HCT116 (cell line): ENCODE measurements around the gene ANGEL1. TPM values are rescaled to one million over a fixed set of nuclear protein-coding genes. Genes with fewer than 3 reads are reported as not detected.

Source experiments
- ATAC-seq: fragments of 200-7000 bp; cut with Tn5 transposase; 2 replicates; pipeline ENCODE4 v1.9.1; 2020; ENCODE audit warnings: mild to moderate bottlenecking, moderate library complexity
- BruUV-seq: library from RNA; stranded (reverse); fragments of 400-500 nt; replicated peaks from 2 replicates; lab custom pipeline; 2021; lab: Mats Ljungman, UMichigan
- CTCF ChIA-PET: fragments of 300-600 bp; sonication (Branson Sonifier 250); formaldehyde crosslinking; loops from one replicate; lab custom pipeline; 2021; ENCODE audit warnings: antibody characterized with exemption; lab: Charles Lee
- POLR2A ChIA-PET: fragments of 300-600, 350-600 bp; sonication (Branson Sonifier 250); formaldehyde crosslinking; loops from one replicate; lab custom pipeline; 2021; ENCODE audit warnings: antibody characterized with exemption; lab: Charles Lee
- RAD21 ChIA-PET, 2 experiments: fragments of 300-600 bp; sonication (Branson Sonifier 250); formaldehyde crosslinking; loops; one replicate each; lab custom pipeline; 2023; ENCODE audit warnings: low total read pairs in 2 of 2; ENCODE audit not compliant: uncharacterized antibody in 2 of 2, unreplicated experiment in 2 of 2, low non-redundant PET in 1 of 2; lab: Charles Lee
- DNase-seq: peaks from one replicate; pipeline ENCODE4 v3.0.0-alpha.2; 2010; ENCODE audit warnings: low read depth, low spot score
- H2AFZ ChIP-seq: fragments of 200-600 bp; shearing (Covaris generic), sonication (generic); 2 replicates; pipeline ENCODE4 v1.6.1; 2017; ENCODE audit warnings: low read depth, mixed run types, mixed read lengths, antibody characterized with exemption, low read length; ENCODE audit not compliant: poor library complexity, severe bottlenecking
- H3K27ac ChIP-seq: 2 replicates; pipeline ENCODE4 v1.5.1; 2012; ENCODE audit warnings: low read depth, low read length
- H3K27me3 ChIP-seq: fragments of 200-600 bp; sonication (generic); 2 replicates; pipeline ENCODE4 v1.6.1; 2016; ENCODE audit warnings: mixed run types, low read length, mixed read lengths; ENCODE audit not compliant: insufficient read depth
- H3K36me3 ChIP-seq, 2 experiments: fragments of 200-500 bp in 1 of 2; fragments of 200-600 bp in 1 of 2; sonication (Bioruptor generic) in 1 of 2; sonication (generic) in 1 of 2; 2 replicates each; pipeline versions ENCODE4 v1.5.1 to v1.6.1; 2014 to 2016; ENCODE audit warnings: low read length in 2 of 2, inconsistent platforms in 1 of 2, mixed read lengths in 1 of 2, mixed run types in 1 of 2; ENCODE audit not compliant: insufficient read depth in 2 of 2, control insufficient read depth in 1 of 2
- H3K4me1 ChIP-seq, 2 experiments: fragments of 200-600 bp in 1 of 2; sonication (generic) in 1 of 2; 2 replicates each; pipeline versions ENCODE4 v1.5.1 to v1.6.1; 2012 to 2017; ENCODE audit warnings: low read length in 2 of 2, inconsistent platforms in 1 of 2, mild to moderate bottlenecking in 1 of 2, mixed read lengths in 1 of 2, mixed run types in 1 of 2, moderate library complexity in 1 of 2; ENCODE audit not compliant: insufficient read depth in 2 of 2, control insufficient read depth in 1 of 2
- H3K4me2 ChIP-seq: fragments of 200-600 bp; sonication (generic); 2 replicates; pipeline ENCODE4 v1.6.1; 2017; ENCODE audit warnings: mixed run types, low read length, mixed read lengths
- H3K4me3 ChIP-seq, 2 experiments: fragments of 200-600 bp in 1 of 2; sonication (generic) in 1 of 2; replicated peaks in 1 of 2; 2 replicates each; pipeline ENCODE4 v1.5.1; 2011 to 2016; ENCODE audit warnings: low read length in 2 of 2, control low read depth in 1 of 2, low read depth in 1 of 2, mild to moderate bottlenecking in 1 of 2, mixed read lengths in 1 of 2, mixed run types in 1 of 2
- H3K79me2 ChIP-seq: fragments of 200-600 bp; sonication (generic); 2 replicates; pipeline ENCODE4 v1.6.1; 2017; ENCODE audit warnings: mild to moderate bottlenecking, mixed run types, low read length, moderate library complexity, mixed read lengths; ENCODE audit not compliant: insufficient read depth
- H3K9ac ChIP-seq: fragments of 200-600 bp; sonication (generic); 2 replicates; pipeline ENCODE4 v1.6.1; 2016; ENCODE audit warnings: low read length, mixed read lengths
- H3K9me2 ChIP-seq: fragments of 200-600 bp; sonication (generic), shearing (Covaris generic); 2 replicates; pipeline ENCODE4 v1.6.1; 2017; ENCODE audit warnings: mixed run types, mild to moderate bottlenecking, moderate library complexity; ENCODE audit not compliant: insufficient read depth
- H3K9me3 ChIP-seq, 2 experiments: fragments of 200-500 bp in 1 of 2; fragments of 200-600 bp in 1 of 2; sonication (Bioruptor generic) in 1 of 2; sonication (generic) in 1 of 2; 2 replicates each; pipeline ENCODE4 v1.6.1; 2014 to 2017; ENCODE audit warnings: low read length in 2 of 2, mixed read lengths in 2 of 2, inconsistent platforms in 1 of 2, low read depth in 1 of 2, mild to moderate bottlenecking in 1 of 2, mixed run types in 1 of 2, moderate library complexity in 1 of 2; ENCODE audit not compliant: control insufficient read depth in 1 of 2, insufficient read depth in 1 of 2
- H4K20me1 ChIP-seq: fragments of 200-600 bp; sonication (generic), shearing (Covaris generic); 2 replicates; pipeline ENCODE4 v1.6.1; 2017; ENCODE audit warnings: mixed run types, mild to moderate bottlenecking, moderate library complexity; ENCODE audit not compliant: insufficient read depth
- CEBPB ChIP-seq: IDR thresholded peaks from 2 replicates; pipeline ENCODE4 v1.6.1; 2012; ENCODE audit warnings: low read depth
- CTCF ChIP-seq, 3 experiments: fragments of 200-600 bp in 1 of 3; sonication (generic) in 1 of 3; IDR thresholded peaks in 2 of 3; conservative IDR thresholded peaks in 1 of 3; 2 replicates each; pipeline ENCODE4 v1.5.1; 2012 to 2017; ENCODE audit warnings: low read depth in 2 of 3, low read length in 2 of 3, antibody characterized with exemption in 1 of 3, borderline replicate concordance in 1 of 3, control low read depth in 1 of 3, mild to moderate bottlenecking in 1 of 3, mixed read lengths in 1 of 3, mixed run types in 1 of 3, moderate library complexity in 1 of 3; ENCODE audit not compliant: insufficient read depth in 1 of 3
- ELF1 ChIP-seq: IDR thresholded peaks from 2 replicates; pipeline ENCODE4 v1.6.1; 2012; ENCODE audit warnings: low read depth, borderline replicate concordance
- EZH2 ChIP-seq: fragments of 200-600 bp; sonication (generic); IDR thresholded peaks from 2 replicates; pipeline ENCODE4 v1.6.1; 2017; ENCODE audit warnings: antibody characterized with exemption, mixed run types
- FOSL1 ChIP-seq: IDR thresholded peaks from 2 replicates; pipeline ENCODE4 v1.6.1; 2012; ENCODE audit warnings: low read depth
- JUND ChIP-seq: IDR thresholded peaks from 2 replicates; pipeline ENCODE4 v1.6.1; 2012
- POLR2A ChIP-seq: IDR thresholded peaks from 2 replicates; pipeline ENCODE4 v1.7.0; 2011; ENCODE audit warnings: borderline replicate concordance; ENCODE audit not compliant: insufficient read depth, insufficient read length; ENCODE audit errors: extremely low read depth
- RAD21 ChIP-seq: IDR thresholded peaks from 2 replicates; pipeline ENCODE4 v1.6.1; 2012; ENCODE audit warnings: low read depth, mild to moderate bottlenecking
- SIN3A ChIP-seq: IDR thresholded peaks from 2 replicates; pipeline ENCODE4 v1.6.1; 2012; ENCODE audit warnings: low read depth
- SP1 ChIP-seq: IDR thresholded peaks from 2 replicates; pipeline ENCODE4 v1.6.1; 2012; ENCODE audit warnings: low read depth
- TCF7L2 ChIP-seq: IDR thresholded peaks from 2 replicates; pipeline ENCODE4 v1.7.0; 2011; ENCODE audit warnings: borderline replicate concordance, inconsistent platforms; ENCODE audit not compliant: insufficient read depth, insufficient read length; ENCODE audit errors: extremely low read depth
- ZBTB33 ChIP-seq: IDR thresholded peaks from 2 replicates; pipeline ENCODE4 v1.6.1; 2011; ENCODE audit warnings: mild to moderate bottlenecking, low read length, moderate library complexity; ENCODE audit not compliant: insufficient replicate concordance; ENCODE audit errors: extremely low read depth
- ZNF274 ChIP-seq: fragments of 200-500 bp; sonication (Bioruptor generic); IDR thresholded peaks from 2 replicates; pipeline ENCODE4 v1.6.1; 2014; ENCODE audit warnings: mild to moderate bottlenecking, low read depth, low read length, inconsistent platforms
- intact Hi-C: fragments of 100-400 bp; cut with micrococcal nuclease; formaldehyde crosslinking; loops from 2 replicates; pipeline ENCODE4 v1.10.0; 2022
- total RNA-seq: library from RNA; stranded (reverse); gene quantifications from one replicate; pipeline ENCODE4 v1.2.1, GENCODE V29; 2021; ENCODE audit not compliant: unreplicated experiment

ANGEL1 gene
- total RNA-seq, 1 experiment from 2014 or later: 20.6 TPM

- ChIA-PET CTCF (interaction anchor here (1.8 kb wide), 1 partner anchor 67 kb away, joined by 10 read pairs; no protein-coding TSS in a partner anchor), POLR2A (no interaction called here)
- no peak for DNase-seq
- peaks cover 13 to 19% of the 10 kb centered on the region in 2 experiments for H3K4me1 ChIP-seq
- intact Hi-C loops: no loop called here
- H3K9me2 ChIP-seq: no peaks in the 10 kb centered on the region
- TF ChIP-seq FOSL1 (no peak), JUND (no peak), ELF1 (no peak), EZH2 (no peak), SP1 (no peak)
- TF ChIP-seq, all 23 proteins: peak for 0
- Histone ChIP-seq H2AFZ (no peak overlapping the region), H3K9ac (no peak overlapping the region), H3K9me3 (no peaks in the 10 kb centered on the region), H4K20me1 (no peaks in the 10 kb centered on the region), H3K4me2 (no peak overlapping the region), H3K4me3 (no peak overlapping the region), H3K36me3 (peaks cover 5 to 7% of the 10 kb centered on the region in 2 experiments; a peak in 3 of 4 replicates), H3K79me2 (no peaks in the 10 kb centered on the region), H3K27ac (no peak overlapping the region), H3K27me3 (no peaks in the 10 kb centered on the region)
- BruUV-seq: no TSS peak
- ATAC-seq: no peak
- RAD21 ChIA-PET: no interaction called here
Observed at GRCh38 chr14:76777721-76778120, 35.0 kb downstream of the ANGEL1 start.

- Histone ChIP-seq H3K4me2 (no peak overlapping the region), H3K9ac (no peak overlapping the region), H3K4me3 (no peak overlapping the region), H3K9me2 (no peaks in the 10 kb centered on the region), H3K27ac (no peak overlapping the region), H4K20me1 (no peaks in the 10 kb centered on the region), H3K27me3 (no peaks in the 10 kb centered on the region), H3K4me1 (peaks cover 15 to 24% of the 10 kb centered on the region in 2 experiments), H2AFZ (no peak overlapping the region), H3K36me3 (no peaks in the 10 kb centered on the region; a peak in 1 of 4 replicates), H3K79me2 (no peaks in the 10 kb centered on the region), H3K9me3 (no peaks in the 10 kb centered on the region)
- ChIA-PET POLR2A (interaction anchor here (1.0 kb wide), 1 partner anchor 9 kb away, joined by 3 read pairs; no protein-coding TSS in a partner anchor), RAD21 (no interaction called here), CTCF (interaction anchor here (0.9 to 1.8 kb wide), 2 partner anchors 9 to 66 kb away, joined by 3 to 10 read pairs; no protein-coding TSS in a partner anchor)
- no TSS peak for BruUV-seq
- ATAC-seq (peak; percentile 47), DNase-seq (no peak)
- TF ChIP-seq FOSL1: no peak
- TF ChIP-seq RAD21: no peak
- TF ChIP-seq ZNF274: no peak
- no peak for TF ChIP-seq EZH2
- TF ChIP-seq POLR2A: no peak
- TF ChIP-seq CTCF (IDR thresholded peaks at IDR 0.05 in 2 of 3, conservative IDR thresholded peaks at IDR 0.05 in 1 of 3; ENCODE audit: borderline replicate concordance in 1 of 3, insufficient read depth in 1 of 3, low read depth in 2 of 3, low read length in 2 of 3): no peak
- no peak for TF ChIP-seq ZBTB33
- TF ChIP-seq TCF7L2: no peak
- no peak for TF ChIP-seq SIN3A
- no peak for TF ChIP-seq CEBPB
- TF ChIP-seq SP1: no peak
- TF ChIP-seq JUND: no peak
- intact Hi-C loops: no loop called here
Observed at GRCh38 chr14:76776428-76777251, 36.0 kb downstream of the ANGEL1 start.
